Naive thymus-derived CD8-positive, alpha-beta T cell (primary cell): ENCODE results near the gene RARA. TPM values are rescaled to one million over a fixed set of nuclear protein-coding genes. Genes with fewer than 3 reads are reported as not detected.

Experiments
- ATAC-seq, 2 donors: fragments of 150-1000 bp; cut with Tn5 transposase in 1 of 2; sonication (Bioruptor Pico), chemical (Tn5 transposase) in 1 of 2; 1 replicate in 1 of 2; 2 replicates in 1 of 2; pipeline ENCODE4 v1.10.0; 2021; ENCODE audit warnings: mild to moderate bottlenecking in 2 of 2, moderate library complexity in 2 of 2
- POLR2A ChIA-PET: fragments of 350-600 bp; sonication (Branson Sonifier 250); formaldehyde crosslinking; loops from one replicate; lab custom pipeline; 2021; ENCODE audit warnings: antibody characterized with exemption; lab: Charles Lee
- DNase-seq, 10 donors: peaks; one replicate each; pipeline versions ENCODE4 v3.0.0 to v3.0.0-alpha.2; 2020 to 2022
- H3K27ac Mint-ChIP-seq, 10 donors: one replicate each; pipeline ENCODE4 v1.8.0; 2020 to 2022; ENCODE audit warnings: mild to moderate bottlenecking in 10 of 10, mixed read lengths in 10 of 10, moderate library complexity in 4 of 10, inconsistent platforms in 1 of 10
- H3K27me3 Mint-ChIP-seq, 5 donors: one replicate each; pipeline ENCODE4 v1.8.0; 2021 to 2022; ENCODE audit warnings: mixed read lengths in 5 of 5
- H3K36me3 Mint-ChIP-seq, 3 donors: one replicate each; pipeline ENCODE4 v1.8.0; 2020 to 2022; ENCODE audit warnings: mixed read lengths in 3 of 3, mild to moderate bottlenecking in 2 of 3, inconsistent platforms in 1 of 3
- H3K4me1 Mint-ChIP-seq, 4 donors: one replicate each; pipeline ENCODE4 v1.8.0; 2021 to 2022; ENCODE audit warnings: mixed read lengths in 4 of 4
- H3K4me3 Mint-ChIP-seq, 10 donors: one replicate each; pipeline ENCODE4 v1.8.0; 2020 to 2022; ENCODE audit warnings: mild to moderate bottlenecking in 10 of 10, mixed read lengths in 10 of 10, moderate library complexity in 6 of 10, inconsistent platforms in 1 of 10
- H3K9me3 Mint-ChIP-seq, 9 donors: one replicate each; pipeline ENCODE4 v1.8.0; 2020 to 2022; ENCODE audit warnings: mixed read lengths in 9 of 9, mild to moderate bottlenecking in 3 of 9, inconsistent platforms in 1 of 9, moderate library complexity in 1 of 9
- polyA plus RNA-seq, 3 donors: library from polyadenylated mRNA; unstranded; fragments of 300-500 nt; fragmentation: Illumina TruSeq; gene quantifications; one replicate each; pipeline ENCODE4 v1.2.3, GENCODE V29; 2021
- total RNA-seq, 8 experiments: library from RNA in 2 of 8; stranded (reverse) in 2 of 8; gene quantifications; one replicate each; pipeline ENCODE4 v1.2.3 and lab custom pipeline; 2021 to 2026

Gene RARA
- total and polyA plus RNA-seq, 5 experiments from 2014 or later, result 7.2 to 39.9 (median 12.4) TPM

- H3K36me3 Mint-ChIP-seq, result peaks cover 0 to 35% (median 1%) of the 10 kb centered on the region in 3 donors
- ATAC-seq (no peak), DNase-seq (no peak)
- H3K27me3 Mint-ChIP-seq, result no peaks in the 10 kb centered on the region
- no peak overlapping the region for H3K4me3 Mint-ChIP-seq
- no peaks in the 10 kb centered on the region for H3K9me3 Mint-ChIP-seq
- POLR2A ChIA-PET, result interaction anchor here (14.8 to 23.1 kb wide), 2 partner anchors 8 to 23 kb away, joined by 283 to 458 read pairs; partner anchors contain the start of gene RARA
- peak overlapping the region in 3 of 10 donors; percentile 12 to 79 (median 67) for H3K27ac Mint-ChIP-seq
- peaks cover 41 to 86% (median 81%) of the 10 kb centered on the region in 4 donors for H3K4me1 Mint-ChIP-seq
Measured at GRCh38 chr17:40335620-40336019, 26.6 kb downstream of the RARA start.

GRCh38 chr17:40337351-40337750, 28.4 kb downstream of the RARA start:
- POLR2A ChIA-PET, result interaction anchor here (0.6 to 23.1 kb wide), 4 partner anchors 9 to 104 kb away, joined by 3 to 458 read pairs (median 4); partner anchors contain the start of gene RARA
- peak overlapping the region; percentile 63 to 96 (median 82) for H3K27ac Mint-ChIP-seq
- peak overlapping the region in 4 of 10 donors; percentile 18 to 80 (median 36) for H3K4me3 Mint-ChIP-seq
- H3K4me1 Mint-ChIP-seq, result peaks cover 38 to 79% (median 75%) of the 10 kb centered on the region in 4 donors
- DNase-seq (no peak), ATAC-seq (no peak)
- peaks cover 0 to 26% (median 1%) of the 10 kb centered on the region in 3 donors for H3K36me3 Mint-ChIP-seq
- no peaks in the 10 kb centered on the region for H3K27me3 Mint-ChIP-seq
- H3K9me3 Mint-ChIP-seq, result no peaks in the 10 kb centered on the region

GRCh38 chr17:40338058-40338457, 29.1 kb downstream of the RARA start:
- POLR2A ChIA-PET, result interaction anchor here (1.5 to 12.6 kb wide), 3 partner anchors 10 to 27 kb away, joined by 4 to 283 read pairs (median 7); no protein-coding TSS in a partner anchor
- no peak for ATAC-seq
- peaks cover 39 to 78% (median 75%) of the 10 kb centered on the region in 4 donors for H3K4me1 Mint-ChIP-seq
- no peaks in the 10 kb centered on the region for H3K9me3 Mint-ChIP-seq
- no peak for DNase-seq
- H3K36me3 Mint-ChIP-seq, result peaks cover 0 to 21% (median 1%) of the 10 kb centered on the region in 3 donors
- peak overlapping the region in 6 of 10 donors; percentile 10 to 56 (median 22) for H3K4me3 Mint-ChIP-seq
- peak overlapping the region; percentile 63 to 96 (median 83) for H3K27ac Mint-ChIP-seq
- no peaks in the 10 kb centered on the region for H3K27me3 Mint-ChIP-seq

GRCh38 chr17:40338941-40339649, 30.1 kb downstream of the RARA start:
- ATAC-seq (no peak), DNase-seq (no peak)
- Mint-ChIP-seq H3K27me3 (no peaks in the 10 kb centered on the region), H3K36me3 (peaks cover 0 to 13% (median 0%) of the 10 kb centered on the region in 3 donors), H3K4me3 (peak overlapping the region in 7 of 10 donors; percentile 23 to 51 (median 36)), H3K27ac (peak overlapping the region; percentile 77 to 98 (median 96)), H3K9me3 (no peaks in the 10 kb centered on the region), H3K4me1 (peaks cover 43 to 79% (median 76%) of the 10 kb centered on the region in 4 donors)
- POLR2A ChIA-PET, result interaction anchor here (0.6 to 12.6 kb wide), 8 partner anchors 11 to 595 kb away, joined by 3 to 283 read pairs (median 5); no protein-coding TSS in a partner anchor

- no peaks in the 10 kb centered on the region for H3K9me3 Mint-ChIP-seq
- no peak for DNase-seq
- ATAC-seq, result no peak
- peaks cover 45 to 79% (median 74%) of the 10 kb centered on the region in 4 donors for H3K4me1 Mint-ChIP-seq
- POLR2A ChIA-PET, result interaction anchor here (0.9 to 12.6 kb wide), 4 partner anchors 11 to 22 kb away, joined by 3 to 283 read pairs (median 6); no protein-coding TSS in a partner anchor
- peak overlapping the region in 8 of 10 donors; percentile 13 to 89 (median 82) for H3K4me3 Mint-ChIP-seq
- peak overlapping the region; percentile 72 to 98 (median 96) for H3K27ac Mint-ChIP-seq
- no peaks in the 10 kb centered on the region for H3K27me3 Mint-ChIP-seq
- H3K36me3 Mint-ChIP-seq, result peaks cover 0 to 6% (median 0%) of the 10 kb centered on the region in 3 donors
Measured at GRCh38 chr17:40340327-40340726, 31.3 kb downstream of the RARA start.

GRCh38 chr17:40340880-40341807, 32.2 kb downstream of the RARA start:
- peak overlapping the region; percentile 80 to 98 (median 96) for H3K27ac Mint-ChIP-seq
- POLR2A ChIA-PET, result interaction anchor here (0.7 to 12.6 kb wide), 9 partner anchors 13 to 262 kb away, joined by 3 to 283 read pairs (median 3); no protein-coding TSS in a partner anchor
- peak; percentile 78 to 95 (median 87) for DNase-seq
- peak; percentile 63 to 81 for ATAC-seq
- peak overlapping the region; percentile 71 to 89 (median 84) for H3K4me3 Mint-ChIP-seq
- H3K4me1 Mint-ChIP-seq, result peaks cover 49 to 87% (median 81%) of the 10 kb centered on the region in 4 donors
- no peaks in the 10 kb centered on the region for H3K27me3 Mint-ChIP-seq
- peaks cover 0 to 6% (median 0%) of the 10 kb centered on the region in 3 donors for H3K36me3 Mint-ChIP-seq
- no peaks in the 10 kb centered on the region for H3K9me3 Mint-ChIP-seq

- Mint-ChIP-seq H3K4me3 (peak overlapping the region; percentile 58 to 88 (median 84)), H3K36me3 (peaks cover 0 to 6% (median 0%) of the 10 kb centered on the region in 3 donors), H3K9me3 (no peaks in the 10 kb centered on the region), H3K4me1 (peaks cover 51 to 90% (median 83%) of the 10 kb centered on the region in 4 donors), H3K27me3 (no peaks in the 10 kb centered on the region), H3K27ac (peak overlapping the region in 9 of 10 donors; percentile 82 to 98 (median 96))
- POLR2A ChIA-PET, result interaction anchor here (0.9 to 12.6 kb wide), 5 partner anchors 14 to 261 kb away, joined by 3 to 283 read pairs (median 10); partner anchors contain the start of gene RARA
- ATAC-seq, result peak; percentile 0 to 6
- peak in 1 of 10 donors; percentile 16 for DNase-seq
Measured at GRCh38 chr17:40341808-40342503, 33.0 kb downstream of the RARA start.

GRCh38 chr17:40342504-40343218, 33.7 kb downstream of the RARA start:
- H3K4me1 Mint-ChIP-seq, result peaks cover 48 to 90% (median 83%) of the 10 kb centered on the region in 4 donors
- H3K36me3 Mint-ChIP-seq, result peaks cover 0 to 6% (median 0%) of the 10 kb centered on the region in 3 donors
- no peak for ATAC-seq
- no peaks in the 10 kb centered on the region for H3K9me3 Mint-ChIP-seq
- H3K4me3 Mint-ChIP-seq, result peak overlapping the region; percentile 64 to 88 (median 83)
- no peak for DNase-seq
- POLR2A ChIA-PET, result interaction anchor here (0.9 to 12.6 kb wide), 5 partner anchors 15 to 60 kb away, joined by 3 to 283 read pairs (median 6); partner anchors contain the start of gene RARA
- peak overlapping the region; percentile 72 to 96 (median 88) for H3K27ac Mint-ChIP-seq
- no peaks in the 10 kb centered on the region for H3K27me3 Mint-ChIP-seq

GRCh38 chr17:40343219-40344119, 34.5 kb downstream of the RARA start:
- DNase-seq, result peak in 3 of 10 donors; percentile 29 to 37 (median 36)

More at GRCh38 chr17:40343219-40344119, 34.5 kb downstream of the RARA start:
- POLR2A ChIA-PET, result interaction anchor here (0.8 to 12.6 kb wide), 7 partner anchors 11 to 34 kb away, joined by 3 to 283 read pairs (median 6); partner anchors contain the start of gene RARA
- no peak for ATAC-seq
- H3K9me3 Mint-ChIP-seq, result no peaks in the 10 kb centered on the region
- H3K36me3 Mint-ChIP-seq, result peaks cover 0 to 6% (median 0%) of the 10 kb centered on the region in 3 donors
- peaks cover 48 to 91% (median 83%) of the 10 kb centered on the region in 4 donors for H3K4me1 Mint-ChIP-seq
- H3K27me3 Mint-ChIP-seq, result no peaks in the 10 kb centered on the region
- peak overlapping the region; percentile 72 to 96 (median 88) for H3K27ac Mint-ChIP-seq
- peak overlapping the region; percentile 64 to 88 (median 84) for H3K4me3 Mint-ChIP-seq
